ENCODE results near the gene NDUFAF3.
"Not testable (repeated sequence)": the region's sequence is repeated elsewhere in the genome, so short reads cannot be mapped to it uniquely, and the experiment has no call there.

Gene NDUFAF3

DNA sequence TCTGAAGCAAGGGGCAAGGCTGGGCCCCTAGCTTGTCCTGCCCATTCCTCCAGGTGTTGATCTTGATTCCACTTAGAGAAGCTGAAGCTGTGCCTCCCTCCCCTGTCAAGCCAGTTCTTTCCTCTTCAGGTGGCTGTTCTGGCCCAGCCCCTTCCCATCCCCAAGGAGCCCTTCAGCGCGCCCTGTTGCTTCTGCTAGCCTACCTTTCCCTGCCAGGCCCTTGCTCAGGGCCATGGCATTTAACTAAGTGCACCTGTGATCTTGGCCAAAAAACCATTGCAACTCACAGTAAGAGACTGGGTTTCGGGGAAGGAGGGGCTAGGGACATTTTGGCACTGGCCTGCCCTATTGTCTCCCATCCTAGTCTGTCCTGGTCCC lies 16.6 kb upstream of the NDUFAF3 start:
- Mint-ChIP-seq H3K4me3 (no peak overlapping the region), H3K27ac (no peak overlapping the region), H3K36me3 (ENCODE audit: low read depth) (peaks cover 19% of the 10 kb centered on the region), H3K4me1 (peaks cover 23% of the 10 kb centered on the region), H3K27me3 (ENCODE audit: low read depth, poor library complexity) (peaks cover 4% of the 10 kb centered on the region), H3K9me3 (no peaks in the 10 kb centered on the region)
- DNase-seq: no peak
- TF ChIP-seq, protein P1, sequence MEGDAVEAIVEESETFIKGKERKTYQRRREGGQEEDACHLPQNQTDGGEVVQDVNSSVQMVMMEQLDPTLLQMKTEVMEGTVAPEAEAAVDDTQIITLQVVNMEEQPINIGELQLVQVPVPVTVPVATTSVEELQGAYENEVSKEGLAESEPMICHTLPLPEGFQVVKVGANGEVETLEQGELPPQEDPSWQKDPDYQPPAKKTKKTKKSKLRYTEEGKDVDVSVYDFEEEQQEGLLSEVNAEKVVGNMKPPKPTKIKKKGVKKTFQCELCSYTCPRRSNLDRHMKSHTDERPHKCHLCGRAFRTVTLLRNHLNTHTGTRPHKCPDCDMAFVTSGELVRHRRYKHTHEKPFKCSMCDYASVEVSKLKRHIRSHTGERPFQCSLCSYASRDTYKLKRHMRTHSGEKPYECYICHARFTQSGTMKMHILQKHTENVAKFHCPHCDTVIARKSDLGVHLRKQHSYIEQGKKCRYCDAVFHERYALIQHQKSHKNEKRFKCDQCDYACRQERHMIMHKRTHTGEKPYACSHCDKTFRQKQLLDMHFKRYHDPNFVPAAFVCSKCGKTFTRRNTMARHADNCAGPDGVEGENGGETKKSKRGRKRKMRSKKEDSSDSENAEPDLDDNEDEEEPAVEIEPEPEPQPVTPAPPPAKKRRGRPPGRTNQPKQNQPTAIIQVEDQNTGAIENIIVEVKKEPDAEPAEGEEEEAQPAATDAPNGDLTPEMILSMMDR (IDR thresholded peaks at IDR 0.05): no peak

DNA sequence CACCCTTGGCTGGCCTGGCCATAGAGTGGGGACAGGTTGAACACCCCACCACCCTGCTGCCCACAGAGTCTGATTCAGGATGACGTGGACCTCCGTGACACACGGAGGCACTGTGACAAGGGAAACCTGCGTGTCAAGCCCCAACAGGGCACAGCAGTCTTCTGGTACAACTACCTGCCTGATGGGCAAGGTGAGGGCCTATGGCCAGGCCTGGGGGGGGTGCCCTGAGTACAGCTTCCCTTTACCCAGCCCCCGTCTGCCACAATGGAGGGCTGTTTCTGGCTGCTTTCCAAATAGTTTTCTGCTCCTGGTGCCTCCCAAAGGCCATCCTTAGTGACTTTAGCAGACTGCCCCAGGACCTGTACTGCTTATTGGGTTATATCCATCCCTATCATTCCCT lies 15.9 kb upstream of the NDUFAF3 start:
- Mint-ChIP-seq H3K4me1 (peaks cover 23% of the 10 kb centered on the region), H3K36me3 (ENCODE audit: low read depth) (peaks cover 19% of the 10 kb centered on the region), H3K27ac (no peak overlapping the region)

DNA sequence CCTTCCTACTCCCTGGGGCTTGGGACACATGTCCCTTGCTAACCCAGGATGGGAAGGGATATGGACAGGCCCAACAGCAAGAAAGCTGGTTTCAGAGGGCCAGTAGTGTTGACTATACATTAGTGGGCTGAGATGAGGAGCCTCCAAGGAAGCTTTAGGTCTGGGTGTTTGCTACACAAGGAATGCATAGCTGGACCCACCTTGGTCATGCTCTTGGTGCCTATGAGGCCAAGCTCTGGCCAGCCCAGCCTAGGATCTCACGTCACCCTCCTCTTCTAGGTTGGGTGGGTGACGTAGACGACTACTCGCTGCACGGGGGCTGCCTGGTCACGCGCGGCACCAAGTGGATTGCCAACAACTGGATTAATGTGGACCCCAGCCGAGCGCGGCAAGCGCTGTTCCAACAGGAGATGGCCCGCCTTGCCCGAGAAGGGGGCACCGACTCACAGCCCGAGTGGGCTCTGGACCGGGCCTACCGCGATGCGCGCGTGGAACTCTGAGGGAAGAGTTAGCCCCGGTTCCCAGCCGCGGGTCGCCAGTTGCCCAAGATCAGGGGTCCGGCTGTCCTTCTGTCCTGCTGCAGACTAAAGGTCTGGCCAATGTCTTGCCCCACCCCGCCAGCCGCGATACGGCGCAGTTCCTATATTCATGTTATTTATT lies 15.4 kb upstream of the NDUFAF3 start:
- Mint-ChIP-seq H3K27me3 (ENCODE audit: low read depth, poor library complexity) (peaks cover 4% of the 10 kb centered on the region), H3K4me3 (peak overlapping the region; percentile 98), H3K36me3 (ENCODE audit: low read depth) (peaks cover 19% of the 10 kb centered on the region), H3K27ac (peak overlapping the region; percentile 66), H3K9me3 (no peaks in the 10 kb centered on the region), H3K4me1 (peaks cover 23% of the 10 kb centered on the region)
- TF ChIP-seq, protein P1 (IDR thresholded peaks at IDR 0.05): no peak
- no peak for DNase-seq

More for the DNA sequence above, 15.9 kb upstream of the NDUFAF3 start:
- Mint-ChIP-seq H3K27me3 (ENCODE audit: low read depth, poor library complexity) (peaks cover 4% of the 10 kb centered on the region), H3K4me3 (peak overlapping the region; percentile 98), H3K9me3 (no peaks in the 10 kb centered on the region)
- TF ChIP-seq, protein P1 (IDR thresholded peaks at IDR 0.05): no peak
- DNase-seq: no peak

DNA sequence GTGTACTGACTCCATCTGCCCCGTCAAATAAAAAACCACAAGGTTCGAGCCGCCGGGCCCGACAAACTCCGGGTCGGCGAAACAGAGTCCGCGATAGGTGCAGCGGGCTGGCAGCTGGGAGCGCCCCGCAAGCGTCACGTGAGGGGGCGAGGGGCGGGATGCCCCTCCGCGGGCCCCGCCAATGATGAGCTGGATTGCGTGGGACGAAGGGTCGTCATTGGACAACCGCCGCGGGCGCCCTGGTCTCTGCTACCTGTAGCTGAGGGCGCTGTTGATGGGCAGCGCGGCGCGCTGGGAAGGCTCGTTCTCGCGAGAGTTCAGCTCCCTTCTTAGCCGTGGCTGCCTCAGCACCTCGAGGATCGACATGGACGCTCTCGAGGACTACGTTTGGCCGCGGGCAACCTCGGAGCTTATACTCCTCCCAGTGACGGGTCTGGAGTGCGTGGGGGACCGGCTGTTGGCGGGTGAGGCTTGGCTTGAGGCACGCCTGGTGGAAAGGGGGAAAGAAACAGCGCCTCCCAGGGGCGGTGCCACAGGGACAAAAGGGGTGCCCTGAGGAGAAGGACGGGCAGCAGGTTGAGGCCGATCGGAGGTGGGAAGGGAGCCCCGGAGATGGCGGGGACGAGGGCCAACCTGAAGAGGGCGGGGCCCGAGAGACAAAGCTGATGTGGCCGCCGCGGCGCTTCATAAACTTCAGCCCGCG lies 14.7 kb upstream of the NDUFAF3 start, which contains the start of gene WDR6:
WDR6 (plus strand) TSS at position 324 of the 703 bp plus-strand sequence; CDS start at position 365, 41 bp downstream.
- Mint-ChIP-seq H3K27ac (peak within 1 kb of the TSS; percentile 99), H3K9me3 (no peaks in the 10 kb centered on the region), H3K4me1 (peaks cover 23% of the 10 kb centered on the region), H3K4me3 (peak within 1 kb of the TSS; percentile 98), H3K27me3 (ENCODE audit: low read depth, poor library complexity) (peaks cover 3% of the 10 kb centered on the region), H3K36me3 (ENCODE audit: low read depth) (peaks cover 21% of the 10 kb centered on the region)
- peak; percentile 94 for DNase-seq
- TF ChIP-seq, protein P1 (IDR thresholded peaks at IDR 0.05): peak; percentile 15

DNA sequence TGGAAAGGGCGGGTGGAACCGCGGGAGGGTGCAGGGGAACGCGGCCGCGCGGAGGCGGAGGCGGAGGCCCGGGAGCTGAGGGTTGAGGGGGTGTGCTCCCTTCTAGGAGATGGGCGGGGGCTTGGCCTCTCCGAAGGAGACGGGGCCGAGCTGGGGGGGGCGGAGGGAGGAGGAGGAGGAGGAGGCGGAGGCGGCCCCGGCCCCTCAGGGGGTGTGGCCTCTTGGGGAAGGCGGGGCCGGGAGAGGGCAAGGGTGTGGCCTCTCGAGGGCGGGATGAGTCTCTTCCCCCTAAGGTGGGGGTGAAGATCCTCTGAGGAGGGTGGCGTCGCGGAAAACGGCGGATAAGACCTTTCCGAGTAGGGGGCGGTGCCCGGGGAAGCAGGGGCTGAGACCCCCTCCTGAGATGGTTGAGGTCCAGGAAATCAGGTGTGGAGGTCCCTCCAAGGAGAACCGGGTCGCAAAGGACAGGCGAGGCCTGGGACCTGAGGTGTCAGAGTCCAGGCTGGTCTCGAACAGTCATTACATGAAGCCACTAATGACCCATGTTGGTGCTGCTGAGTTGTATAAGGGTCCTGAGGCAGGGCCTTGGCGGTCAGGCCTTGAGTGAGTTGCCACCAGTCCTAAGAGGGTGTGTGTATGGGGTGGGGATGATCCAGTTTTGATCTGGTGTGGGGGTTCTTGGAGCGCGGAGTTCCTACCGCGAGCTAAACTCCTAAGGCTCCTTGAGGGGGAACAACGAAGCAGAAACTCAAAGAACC lies 14.0 kb upstream of the NDUFAF3 start:
- DNase-seq: peak; percentile 88
- Mint-ChIP-seq H3K36me3 (ENCODE audit: low read depth) (peaks cover 20% of the 10 kb centered on the region), H3K4me3 (peak overlapping the region; percentile 98), H3K4me1 (peaks cover 23% of the 10 kb centered on the region), H3K27ac (peak overlapping the region; percentile 99), H3K9me3 (no peaks in the 10 kb centered on the region), H3K27me3 (ENCODE audit: low read depth, poor library complexity) (no peaks in the 10 kb centered on the region)
- TF ChIP-seq, protein P1 (IDR thresholded peaks at IDR 0.05): no peak

DNA sequence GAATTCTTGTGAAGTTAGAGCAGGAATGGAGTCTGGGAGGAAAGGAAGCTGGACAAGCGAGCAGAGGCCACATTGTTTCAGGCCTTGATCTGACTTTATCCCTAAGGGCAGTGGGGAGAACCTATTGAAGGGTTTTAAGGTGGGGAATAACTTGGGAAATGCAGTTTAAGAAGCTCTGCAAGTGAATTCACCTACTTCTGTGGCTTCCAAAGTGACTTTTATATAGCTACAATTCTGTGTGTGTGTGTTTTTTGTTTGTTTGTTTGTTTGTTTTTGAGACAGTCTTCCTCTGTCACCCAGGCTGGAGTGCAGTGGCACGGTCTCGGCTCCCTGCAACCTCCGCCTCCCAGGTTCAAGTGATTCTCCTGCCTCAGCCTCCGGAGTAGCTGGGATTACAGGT lies 13.3 kb upstream of the NDUFAF3 start:
- not testable (repeated sequence) for H3K9me3 Mint-ChIP-seq; DNase-seq; H3K27me3 Mint-ChIP-seq (ENCODE audit: low read depth, poor library complexity)
- peaks cover 20% of the 10 kb centered on the region for H3K36me3 Mint-ChIP-seq (ENCODE audit: low read depth)
- H3K27ac Mint-ChIP-seq: peak overlapping the region; percentile 58
- peak overlapping the region; percentile 98 for H3K4me3 Mint-ChIP-seq
- H3K4me1 Mint-ChIP-seq: peaks cover 23% of the 10 kb centered on the region

Data from nephron progenitor cell (in vitro differentiated cells).